ENCODE measurements around the gene MOB3B. TPM values are rescaled to one million over a fixed set of nuclear protein-coding genes. Genes with fewer than 3 reads are reported as not detected.
"Not testable (repeated sequence)": the region's sequence is repeated elsewhere in the genome, so short reads cannot be mapped to it uniquely, and the experiment has no call there.

MOB3B gene
- total RNA-seq, 1 donor from 2014 or later, result 3.8 TPM

DNA sequence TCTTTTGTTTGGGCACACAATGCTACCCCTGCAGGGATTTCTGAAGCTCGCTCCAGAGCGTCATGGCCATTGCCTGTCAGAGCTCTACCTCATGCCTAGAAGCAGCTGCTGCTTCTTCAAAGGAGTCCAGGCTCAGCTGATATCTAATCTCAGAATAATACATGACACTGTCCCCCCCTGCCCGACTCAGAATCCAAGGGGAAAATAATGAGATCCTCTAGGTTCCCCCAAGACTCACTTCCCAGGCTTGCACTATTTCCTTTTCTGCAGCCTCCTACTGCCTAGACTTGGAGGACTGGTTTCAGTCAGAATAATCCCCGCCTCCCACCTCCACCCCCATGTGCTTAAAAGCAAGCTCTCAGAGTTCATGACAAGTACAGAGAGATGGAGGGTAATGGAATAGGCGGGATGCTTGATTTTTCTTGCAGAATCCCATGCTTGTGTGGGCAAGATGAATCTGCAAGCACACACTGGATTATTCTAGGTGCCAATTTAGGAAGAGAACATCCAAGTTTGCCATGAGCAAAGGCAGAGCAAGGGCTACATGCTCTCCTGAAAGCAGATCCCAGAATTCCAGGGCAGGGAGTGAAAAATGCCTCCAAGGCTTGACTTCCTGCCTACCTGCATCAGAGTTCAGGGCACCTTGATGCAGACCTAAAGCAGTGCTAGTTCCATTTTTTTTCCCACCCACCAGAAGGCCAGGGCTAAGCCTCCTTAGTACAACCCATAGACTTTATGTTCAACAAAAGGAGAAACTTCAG is 102.9 kb downstream of the MOB3B start:
- Mint-ChIP-seq H3K27ac (ENCODE audit: unreplicated experiment) (no peak overlapping the region), H3K4me3 (ENCODE audit: unreplicated experiment) (no peak overlapping the region), H3K36me3 (ENCODE audit: low read depth) (no peaks in the 10 kb centered on the region)

DNA sequence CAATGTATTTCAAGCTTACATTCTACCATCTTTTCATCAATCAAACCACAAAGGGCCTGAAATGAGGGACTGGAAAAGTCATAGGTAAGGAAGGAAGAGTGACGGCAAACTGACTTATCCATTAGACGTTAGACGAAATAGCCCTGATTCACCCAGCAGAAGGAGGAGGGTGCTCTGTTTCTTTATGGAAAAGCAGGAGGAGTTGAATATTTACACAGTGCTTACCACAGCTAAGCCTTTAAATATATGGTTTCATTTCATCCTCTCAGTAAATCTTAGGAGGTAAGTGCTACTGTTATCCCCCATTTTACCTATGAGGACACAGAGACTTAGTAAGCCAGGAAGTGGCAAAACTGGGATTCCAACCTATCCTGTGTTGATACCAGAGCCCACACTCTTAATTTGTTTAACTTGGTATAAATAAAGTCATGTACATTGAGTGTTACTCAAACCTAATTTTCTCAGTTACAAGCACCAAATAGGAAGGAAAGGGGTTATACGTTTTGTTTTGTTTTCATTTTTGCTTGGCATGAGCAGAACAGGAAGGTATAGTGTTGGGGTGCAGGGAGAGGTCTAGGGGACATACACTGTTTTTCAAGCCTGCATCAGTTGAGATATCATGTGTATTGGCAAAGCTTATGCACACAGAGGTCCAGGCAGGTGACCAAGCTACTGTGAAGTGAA is 103.6 kb downstream of the MOB3B start:
- Mint-ChIP-seq H3K4me3 (ENCODE audit: unreplicated experiment) (no peak overlapping the region), H3K27me3 (ENCODE audit: low read depth) (no peaks in the 10 kb centered on the region), H3K9me3 (ENCODE audit: low read depth) (no peaks in the 10 kb centered on the region), H3K36me3 (ENCODE audit: low read depth) (no peaks in the 10 kb centered on the region), H3K27ac (ENCODE audit: unreplicated experiment) (no peak overlapping the region), H3K4me1 (ENCODE audit: low read depth) (peaks cover 13% of the 10 kb centered on the region)
- TF ChIP-seq, protein P1, sequence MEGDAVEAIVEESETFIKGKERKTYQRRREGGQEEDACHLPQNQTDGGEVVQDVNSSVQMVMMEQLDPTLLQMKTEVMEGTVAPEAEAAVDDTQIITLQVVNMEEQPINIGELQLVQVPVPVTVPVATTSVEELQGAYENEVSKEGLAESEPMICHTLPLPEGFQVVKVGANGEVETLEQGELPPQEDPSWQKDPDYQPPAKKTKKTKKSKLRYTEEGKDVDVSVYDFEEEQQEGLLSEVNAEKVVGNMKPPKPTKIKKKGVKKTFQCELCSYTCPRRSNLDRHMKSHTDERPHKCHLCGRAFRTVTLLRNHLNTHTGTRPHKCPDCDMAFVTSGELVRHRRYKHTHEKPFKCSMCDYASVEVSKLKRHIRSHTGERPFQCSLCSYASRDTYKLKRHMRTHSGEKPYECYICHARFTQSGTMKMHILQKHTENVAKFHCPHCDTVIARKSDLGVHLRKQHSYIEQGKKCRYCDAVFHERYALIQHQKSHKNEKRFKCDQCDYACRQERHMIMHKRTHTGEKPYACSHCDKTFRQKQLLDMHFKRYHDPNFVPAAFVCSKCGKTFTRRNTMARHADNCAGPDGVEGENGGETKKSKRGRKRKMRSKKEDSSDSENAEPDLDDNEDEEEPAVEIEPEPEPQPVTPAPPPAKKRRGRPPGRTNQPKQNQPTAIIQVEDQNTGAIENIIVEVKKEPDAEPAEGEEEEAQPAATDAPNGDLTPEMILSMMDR (IDR thresholded peaks at IDR 0.05), result no peak
- DNase-seq (ENCODE audit: low spot score), result no peak

More for the DNA sequence above, 102.9 kb downstream of the MOB3B start:
- DNase-seq (ENCODE audit: low spot score), result no peak
- Mint-ChIP-seq H3K27me3 (ENCODE audit: low read depth) (no peaks in the 10 kb centered on the region), H3K4me1 (ENCODE audit: low read depth) (peaks cover 13% of the 10 kb centered on the region), H3K9me3 (ENCODE audit: low read depth) (no peaks in the 10 kb centered on the region)
- TF ChIP-seq, protein P1 (IDR thresholded peaks at IDR 0.05), result no peak

DNA sequence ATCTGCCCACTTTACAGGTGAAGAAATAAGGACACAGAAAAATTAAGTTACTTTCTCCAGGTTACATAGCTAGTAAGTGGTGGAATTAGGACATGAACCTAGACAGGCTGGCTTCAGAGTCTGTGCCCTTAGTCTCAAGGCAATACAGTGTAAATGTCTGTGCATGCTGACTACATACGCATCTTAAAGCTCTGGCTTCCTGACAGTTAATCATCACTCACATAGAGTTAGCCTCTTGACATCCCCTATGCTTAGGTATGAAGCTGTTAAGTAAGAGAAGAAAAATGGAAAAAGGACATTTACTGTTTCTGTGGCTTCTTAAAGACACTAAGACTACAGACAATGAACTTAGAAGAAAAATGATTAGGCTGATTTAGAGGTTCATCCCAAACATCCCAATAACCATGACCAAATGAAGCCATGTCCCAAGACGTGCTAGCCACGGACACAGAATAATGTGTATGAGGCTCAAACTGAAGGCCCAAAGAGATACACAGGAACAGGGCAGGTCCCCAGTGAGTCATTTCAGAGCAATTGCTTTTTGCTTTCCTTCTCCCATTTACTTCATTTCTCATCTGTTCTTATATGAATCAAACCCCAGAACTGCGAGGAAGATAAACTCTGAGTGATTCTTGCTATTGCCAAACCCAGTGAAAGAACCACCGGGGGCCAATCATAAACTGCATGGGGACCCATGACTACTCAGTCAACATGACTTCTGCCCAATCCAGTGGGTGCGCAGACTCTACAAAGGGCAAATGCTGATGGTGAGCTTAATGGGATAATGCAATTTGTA is 105.5 kb downstream of the MOB3B start:
- TF ChIP-seq, protein P1 (IDR thresholded peaks at IDR 0.05), result no peak
- H3K4me1 Mint-ChIP-seq (ENCODE audit: low read depth), result peaks cover 13% of the 10 kb centered on the region
- no peak overlapping the region for H3K27ac Mint-ChIP-seq (ENCODE audit: unreplicated experiment)
- peaks cover 5% of the 10 kb centered on the region for H3K9me3 Mint-ChIP-seq (ENCODE audit: low read depth)
- H3K4me3 Mint-ChIP-seq (ENCODE audit: unreplicated experiment), result no peak overlapping the region
- H3K36me3 Mint-ChIP-seq (ENCODE audit: low read depth), result peaks cover 3% of the 10 kb centered on the region
- DNase-seq (ENCODE audit: low spot score), result no peak
- H3K27me3 Mint-ChIP-seq (ENCODE audit: low read depth), result no peaks in the 10 kb centered on the region

DNA sequence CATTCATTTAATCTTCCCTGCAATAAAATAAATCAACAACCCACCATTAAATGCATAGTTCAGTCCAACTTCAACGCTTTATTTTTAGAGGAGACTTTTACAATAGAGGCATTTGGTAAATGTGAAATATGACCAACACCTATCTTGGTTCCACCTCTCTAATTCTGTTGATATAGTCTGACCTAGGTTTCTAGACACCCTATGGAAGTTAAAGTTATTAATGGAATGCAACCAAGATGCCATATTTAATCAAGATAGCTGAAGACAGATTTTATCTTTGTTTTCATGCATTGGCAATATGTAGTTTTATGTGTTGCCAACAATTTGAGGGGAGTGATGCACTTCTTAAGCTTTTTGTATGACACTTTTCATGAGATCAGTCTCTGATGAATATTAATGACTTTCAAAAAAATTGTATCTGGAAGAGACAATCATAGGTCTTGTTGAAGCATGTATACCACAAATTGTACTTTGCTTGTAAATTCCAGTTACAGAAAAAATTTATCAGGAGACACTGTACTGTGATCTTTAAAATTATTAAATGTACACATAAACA is 107.3 kb downstream of the MOB3B start:
- Mint-ChIP-seq H3K9me3 (ENCODE audit: low read depth) (peaks cover 8% of the 10 kb centered on the region), H3K4me1 (ENCODE audit: low read depth) (peaks cover 7% of the 10 kb centered on the region), H3K27me3 (ENCODE audit: low read depth) (no peaks in the 10 kb centered on the region), H3K36me3 (ENCODE audit: low read depth) (peaks cover 6% of the 10 kb centered on the region), H3K27ac (ENCODE audit: unreplicated experiment) (no peak overlapping the region), H3K4me3 (ENCODE audit: unreplicated experiment) (no peak overlapping the region)
- TF ChIP-seq, protein P1 (IDR thresholded peaks at IDR 0.05), result no peak
- DNase-seq (ENCODE audit: low spot score), result no peak

DNA sequence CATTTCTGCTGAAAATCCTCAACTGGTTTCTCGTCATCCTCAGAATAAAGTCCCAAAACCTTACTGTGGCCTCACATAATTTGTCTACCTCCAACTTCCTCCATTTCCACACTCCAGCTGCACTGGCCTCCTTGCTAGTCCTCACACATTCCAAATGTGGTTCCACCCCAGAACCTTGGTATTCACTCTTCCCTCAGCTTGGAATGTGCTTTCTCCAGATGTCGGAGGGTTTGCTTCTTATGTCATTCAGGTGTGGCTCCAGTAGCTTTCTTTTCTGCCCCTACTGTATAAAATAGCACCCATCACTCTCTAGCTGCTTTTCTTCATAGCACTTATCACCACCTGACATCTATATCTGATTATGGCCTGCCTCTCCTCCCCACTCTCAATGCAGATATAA is 108.0 kb downstream of the MOB3B start:
- TF ChIP-seq, protein P1 (IDR thresholded peaks at IDR 0.05), result no peak
- no peak for DNase-seq (ENCODE audit: low spot score)
- H3K27me3 Mint-ChIP-seq (ENCODE audit: low read depth), result no peaks in the 10 kb centered on the region
- no peak overlapping the region for H3K4me3 Mint-ChIP-seq (ENCODE audit: unreplicated experiment)
- peaks cover 8% of the 10 kb centered on the region for H3K9me3 Mint-ChIP-seq (ENCODE audit: low read depth)
- H3K27ac Mint-ChIP-seq (ENCODE audit: unreplicated experiment), result no peak overlapping the region
- H3K36me3 Mint-ChIP-seq (ENCODE audit: low read depth), result peaks cover 6% of the 10 kb centered on the region
- H3K4me1 Mint-ChIP-seq (ENCODE audit: low read depth), result no peaks in the 10 kb centered on the region

DNA sequence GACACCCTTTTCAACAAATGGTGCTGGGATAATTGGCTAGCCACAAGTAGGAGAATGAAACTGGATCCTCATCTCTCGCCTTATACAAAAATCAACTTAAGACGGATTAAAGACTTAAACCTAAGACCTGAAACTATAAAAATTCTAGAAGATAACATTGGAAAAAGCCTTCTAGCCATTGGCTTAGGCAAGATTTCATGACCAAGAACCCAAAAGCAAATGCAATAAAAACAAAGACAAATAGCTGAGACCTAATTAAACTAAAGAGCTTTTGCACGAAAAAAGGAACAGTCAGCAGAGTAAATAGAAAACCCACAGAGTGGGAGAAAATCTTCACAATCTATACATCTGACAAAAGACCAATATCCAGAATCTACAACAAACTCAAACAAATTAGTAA is 110.1 kb downstream of the MOB3B start:
- not testable (repeated sequence) for H3K27me3 Mint-ChIP-seq (ENCODE audit: low read depth); DNase-seq (ENCODE audit: low spot score); H3K9me3 Mint-ChIP-seq (ENCODE audit: low read depth); H3K4me1 Mint-ChIP-seq (ENCODE audit: low read depth); H3K4me3 Mint-ChIP-seq (ENCODE audit: unreplicated experiment); H3K36me3 Mint-ChIP-seq (ENCODE audit: low read depth); H3K27ac Mint-ChIP-seq (ENCODE audit: unreplicated experiment)

All from chondrocyte (in vitro differentiated cells).